ENCODE results near the gene PRKAG2.

PRKAG2 gene

DNA sequence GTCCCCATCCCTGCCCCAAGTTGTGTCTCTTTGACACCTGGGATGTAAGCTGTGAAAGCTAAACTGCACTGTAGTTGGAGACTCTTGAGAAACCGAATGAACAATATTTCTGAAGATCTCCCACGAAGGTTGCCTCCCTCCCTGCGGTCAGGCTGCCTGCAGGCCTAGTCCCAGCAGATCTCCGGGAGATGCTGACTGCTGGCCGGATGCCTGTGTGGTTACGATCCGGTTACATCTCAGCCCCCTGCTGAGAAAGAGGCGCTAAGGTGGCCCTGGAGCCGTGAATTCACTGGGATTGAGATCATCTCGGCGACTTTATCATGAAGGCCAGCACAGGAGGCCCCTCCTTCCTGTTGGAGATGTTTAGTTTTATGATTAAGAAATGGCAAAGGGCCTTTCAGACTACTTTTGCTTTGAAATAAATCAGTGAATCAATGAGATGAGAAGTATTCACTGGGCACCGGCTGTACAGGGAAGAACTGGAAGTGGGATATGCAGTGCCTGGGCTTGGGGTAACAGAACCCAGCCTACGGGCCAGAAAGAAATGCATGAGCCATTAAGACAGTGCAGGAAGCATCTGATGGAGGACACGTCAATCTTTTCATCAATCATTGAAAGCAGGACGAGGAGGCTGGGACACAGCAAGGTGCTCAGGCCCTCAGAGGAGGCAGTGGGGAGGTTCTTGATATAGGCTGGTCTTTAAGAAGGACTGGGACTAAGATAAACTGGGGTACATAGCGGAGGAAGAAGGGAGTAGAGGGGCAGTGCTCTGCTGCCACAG lies 177.6 kb downstream of the PRKAG2 start:
- Histone ChIP-seq H3K18ac (ENCODE audit: low read length) (no peak overlapping the region), H4K91ac (ENCODE audit: low read depth, low read length) (no peak overlapping the region), H3K9ac (ENCODE audit: low read length) (no peak overlapping the region), H2AFZ (ENCODE audit: insufficient read depth, low read length, poor library complexity) (no peak overlapping the region), H3K4ac (ENCODE audit: low read depth, low read length) (no peak overlapping the region), H2BK5ac (ENCODE audit: low read depth, low read length, poor library complexity) (no peak overlapping the region), H4K8ac (ENCODE audit: low read depth, low read length) (no peak overlapping the region), H2BK120ac (ENCODE audit: insufficient read depth, low read length, poor library complexity) (no peak overlapping the region), H3K4me3 (ENCODE audit: low read depth, low read length) (no peak overlapping the region), H4K12ac (ENCODE audit: low read depth, low read length) (no peak overlapping the region), H3K79me2 (ENCODE audit: control insufficient read depth, insufficient read depth, low read length, poor library complexity) (no peaks in the 10 kb centered on the region), H3K27ac (ENCODE audit: low read depth, low read length) (no peak overlapping the region), H3K23ac (ENCODE audit: low read length) (no peak overlapping the region), H3K14ac (ENCODE audit: low read length) (no peak overlapping the region), H2BK12ac (ENCODE audit: low read length) (no peak overlapping the region), H3K9me3 (ENCODE audit: insufficient read depth, low read depth, low read length) (peaks cover 6% of the 10 kb centered on the region), H3K36me3 (ENCODE audit: control insufficient read depth in 1 of 2, insufficient read depth in 2 of 2, low read length in 2 of 2) (no peaks in the 10 kb centered on the region), H3K4me1 (ENCODE audit: control insufficient read depth in 1 of 2, insufficient read depth in 2 of 2, low read length in 2 of 2) (peaks cover 11 to 20% of the 10 kb centered on the region in 2 experiments), H3K4me2 (ENCODE audit: low read length) (no peak overlapping the region), H2AK5ac (ENCODE audit: low read length) (no peak overlapping the region), H3K79me1 (ENCODE audit: low read length) (peaks cover 13% of the 10 kb centered on the region), H3K27me3 (ENCODE audit: insufficient read depth, low read length) (no peaks in the 10 kb centered on the region)
- WGBS (ENCODE audit: extremely low coverage, insufficient coverage, insufficient read length), result no CpG with 5 or more reads among the region's 16 CpGs
- peak; percentile 96 to 97 for DNase-seq

DNA sequence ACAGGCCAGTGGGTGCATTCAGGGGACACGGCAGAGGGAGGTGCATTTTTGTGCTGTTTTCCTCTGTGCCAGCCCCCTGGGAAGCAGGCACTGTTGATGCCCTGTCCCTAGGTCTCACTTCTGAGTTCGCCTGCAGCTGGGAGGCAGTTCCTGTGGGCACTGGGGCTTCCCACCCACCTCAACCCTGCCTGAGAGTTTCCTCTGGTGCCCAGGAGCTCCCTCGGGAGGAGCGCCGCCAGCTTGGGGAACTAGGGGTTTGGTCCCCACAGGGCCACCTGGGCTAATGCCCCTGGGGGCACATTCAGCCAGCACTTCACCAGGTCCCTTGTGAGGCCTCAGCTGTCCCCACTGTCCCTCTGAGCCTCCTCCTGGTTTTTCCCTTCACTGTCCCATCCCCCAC lies 179.0 kb downstream of the PRKAG2 start:
- DNase-seq, result no peak
- H3K4me1 ChIP-seq (ENCODE audit: control insufficient read depth in 1 of 2, insufficient read depth in 2 of 2, low read length in 2 of 2), result peaks cover 11 to 20% of the 10 kb centered on the region in 2 experiments
- H3K9ac ChIP-seq (ENCODE audit: low read length), result no peak overlapping the region
- H2BK120ac ChIP-seq (ENCODE audit: insufficient read depth, low read length, poor library complexity), result no peak overlapping the region
- peak overlapping the region; percentile 27 for H2AK5ac ChIP-seq (ENCODE audit: low read length)
- no peak overlapping the region for H4K8ac ChIP-seq (ENCODE audit: low read depth, low read length)
- no peaks in the 10 kb centered on the region for H3K36me3 ChIP-seq (ENCODE audit: control insufficient read depth in 1 of 2, insufficient read depth in 2 of 2, low read length in 2 of 2)
- no peak overlapping the region for H3K18ac ChIP-seq (ENCODE audit: low read length)
- H4K12ac ChIP-seq (ENCODE audit: low read depth, low read length), result no peak overlapping the region
- no peak overlapping the region for H2AFZ ChIP-seq (ENCODE audit: insufficient read depth, low read length, poor library complexity)
- no peaks in the 10 kb centered on the region for H3K79me2 ChIP-seq (ENCODE audit: control insufficient read depth, insufficient read depth, low read length, poor library complexity)
- H3K4me3 ChIP-seq (ENCODE audit: low read depth, low read length), result no peak overlapping the region
- H3K14ac ChIP-seq (ENCODE audit: low read length), result no peak overlapping the region
- H3K4me2 ChIP-seq (ENCODE audit: low read length), result no peak overlapping the region
- no peaks in the 10 kb centered on the region for H3K27me3 ChIP-seq (ENCODE audit: insufficient read depth, low read length)
- peaks cover 6% of the 10 kb centered on the region for H3K9me3 ChIP-seq (ENCODE audit: insufficient read depth, low read depth, low read length)
- no peak overlapping the region for H2BK5ac ChIP-seq (ENCODE audit: low read depth, low read length, poor library complexity)
- no peak overlapping the region for H4K91ac ChIP-seq (ENCODE audit: low read depth, low read length)
- WGBS (ENCODE audit: extremely low coverage, insufficient coverage, insufficient read length), result no CpG with 5 or more reads among the region's 5 CpGs
- no peak overlapping the region for H3K23ac ChIP-seq (ENCODE audit: low read length)
- peaks cover 14% of the 10 kb centered on the region for H3K79me1 ChIP-seq (ENCODE audit: low read length)
- H2BK12ac ChIP-seq (ENCODE audit: low read length), result peak overlapping the region; percentile 8
- H3K4ac ChIP-seq (ENCODE audit: low read depth, low read length), result no peak overlapping the region
- H3K27ac ChIP-seq (ENCODE audit: low read depth, low read length), result no peak overlapping the region

GRCh38 chr7:151697515-151697895 lies 179.4 kb downstream of the PRKAG2 start:
- H3K9me3 ChIP-seq (ENCODE audit: insufficient read depth, low read depth, low read length), result peaks cover 6% of the 10 kb centered on the region
- H3K9ac ChIP-seq (ENCODE audit: low read length), result no peak overlapping the region
- H3K23ac ChIP-seq (ENCODE audit: low read length), result no peak overlapping the region
- peak overlapping the region; percentile 25 for H3K4me3 ChIP-seq (ENCODE audit: low read depth, low read length)
- no peak overlapping the region for H2BK120ac ChIP-seq (ENCODE audit: insufficient read depth, low read length, poor library complexity)
- H3K18ac ChIP-seq (ENCODE audit: low read length), result no peak overlapping the region
- DNase-seq, result no peak
- no peak overlapping the region for H3K27ac ChIP-seq (ENCODE audit: low read depth, low read length)
- no peak overlapping the region for H3K4me2 ChIP-seq (ENCODE audit: low read length)
- no peak overlapping the region for H4K8ac ChIP-seq (ENCODE audit: low read depth, low read length)
- H2BK5ac ChIP-seq (ENCODE audit: low read depth, low read length, poor library complexity), result no peak overlapping the region
- H3K27me3 ChIP-seq (ENCODE audit: insufficient read depth, low read length), result no peaks in the 10 kb centered on the region
- H2BK12ac ChIP-seq (ENCODE audit: low read length), result peak overlapping the region; percentile 8
- H4K91ac ChIP-seq (ENCODE audit: low read depth, low read length), result no peak overlapping the region
- H4K12ac ChIP-seq (ENCODE audit: low read depth, low read length), result no peak overlapping the region
- no peak overlapping the region for H2AFZ ChIP-seq (ENCODE audit: insufficient read depth, low read length, poor library complexity)
- no peak overlapping the region for H3K4ac ChIP-seq (ENCODE audit: low read depth, low read length)
- no peak overlapping the region for H3K14ac ChIP-seq (ENCODE audit: low read length)
- peaks cover 13 to 25% of the 10 kb centered on the region in 2 experiments for H3K4me1 ChIP-seq (ENCODE audit: control insufficient read depth in 1 of 2, insufficient read depth in 2 of 2, low read length in 2 of 2)
- H2AK5ac ChIP-seq (ENCODE audit: low read length), result peak overlapping the region; percentile 27
- no peaks in the 10 kb centered on the region for H3K36me3 ChIP-seq (ENCODE audit: control insufficient read depth in 1 of 2, insufficient read depth in 2 of 2, low read length in 2 of 2)
- no CpG with 5 or more reads among the region's 10 CpGs for WGBS (ENCODE audit: extremely low coverage, insufficient coverage, insufficient read length)
- no peaks in the 10 kb centered on the region for H3K79me2 ChIP-seq (ENCODE audit: control insufficient read depth, insufficient read depth, low read length, poor library complexity)
- peaks cover 14% of the 10 kb centered on the region for H3K79me1 ChIP-seq (ENCODE audit: low read length)

DNA sequence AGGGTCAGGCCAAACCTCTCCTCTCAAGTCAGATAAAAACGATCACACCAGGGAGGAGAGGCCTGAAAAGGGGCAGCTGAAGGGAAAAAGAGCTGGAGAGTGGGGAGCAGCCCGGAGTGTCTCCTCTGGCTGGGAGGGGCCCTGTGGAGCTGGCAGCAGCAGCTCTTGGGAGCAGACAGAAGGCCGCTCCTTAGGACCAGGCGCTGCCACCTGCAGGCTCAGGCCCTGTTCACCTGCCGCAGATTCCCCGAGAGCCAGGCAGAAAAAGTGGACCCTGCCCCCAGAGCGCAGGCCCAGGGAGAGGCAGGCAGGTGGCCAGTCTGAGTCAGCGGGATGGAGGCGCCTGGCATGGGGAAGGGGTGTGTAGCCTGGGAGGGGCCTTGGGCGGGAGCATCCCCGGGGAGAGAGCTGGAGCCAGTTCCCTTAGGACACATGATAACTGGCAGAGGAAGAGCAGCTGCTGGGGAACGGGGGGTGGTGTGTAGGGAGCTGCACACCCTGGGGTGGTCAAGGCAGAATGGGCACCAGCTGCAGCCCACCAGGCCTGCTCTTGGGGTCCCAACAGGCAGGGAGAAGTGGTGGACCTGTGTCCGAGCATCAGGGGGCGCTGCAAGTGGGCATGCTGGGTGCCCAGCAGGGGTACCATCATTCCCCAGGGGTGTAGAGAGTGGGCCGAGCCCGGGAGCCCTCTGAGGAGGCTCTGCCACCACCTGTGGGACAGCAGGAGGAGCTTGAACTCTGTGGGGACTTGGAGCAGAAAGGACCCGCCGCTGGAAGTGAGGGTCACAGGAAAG lies 180.0 kb downstream of the PRKAG2 start:
- Histone ChIP-seq H3K18ac (ENCODE audit: low read length) (no peak overlapping the region), H4K91ac (ENCODE audit: low read depth, low read length) (peak overlapping the region; percentile 17), H2BK5ac (ENCODE audit: low read depth, low read length, poor library complexity) (no peak overlapping the region), H3K79me2 (ENCODE audit: control insufficient read depth, insufficient read depth, low read length, poor library complexity) (no peaks in the 10 kb centered on the region), H3K4ac (ENCODE audit: low read depth, low read length) (no peak overlapping the region), H3K9ac (ENCODE audit: low read length) (no peak overlapping the region), H2BK120ac (ENCODE audit: insufficient read depth, low read length, poor library complexity) (no peak overlapping the region), H4K8ac (ENCODE audit: low read depth, low read length) (no peak overlapping the region), H4K12ac (ENCODE audit: low read depth, low read length) (no peak overlapping the region), H3K14ac (ENCODE audit: low read length) (no peak overlapping the region), H3K4me3 (ENCODE audit: low read depth, low read length) (no peak overlapping the region), H3K27ac (ENCODE audit: low read depth, low read length) (no peak overlapping the region), H3K4me2 (ENCODE audit: low read length) (no peak overlapping the region), H3K79me1 (ENCODE audit: low read length) (peaks cover 14% of the 10 kb centered on the region), H3K27me3 (ENCODE audit: insufficient read depth, low read length) (no peaks in the 10 kb centered on the region), H2AFZ (ENCODE audit: insufficient read depth, low read length, poor library complexity) (no peak overlapping the region), H3K23ac (ENCODE audit: low read length) (no peak overlapping the region), H2AK5ac (ENCODE audit: low read length) (peak overlapping the region; percentile 4), H2BK12ac (ENCODE audit: low read length) (peak overlapping the region; percentile 26), H3K9me3 (ENCODE audit: insufficient read depth, low read depth, low read length) (peaks cover 6% of the 10 kb centered on the region), H3K36me3 (ENCODE audit: control insufficient read depth in 1 of 2, insufficient read depth in 2 of 2, low read length in 2 of 2) (no peaks in the 10 kb centered on the region), H3K4me1 (ENCODE audit: control insufficient read depth in 1 of 2, insufficient read depth in 2 of 2, low read length in 2 of 2) (peaks cover 13 to 25% of the 10 kb centered on the region in 2 experiments)
- peak; percentile 75 to 77 for DNase-seq
- no CpG with 5 or more reads among the region's 18 CpGs for WGBS (ENCODE audit: extremely low coverage, insufficient coverage, insufficient read length)

Measured in trophoblast cell (in vitro differentiated cells and primary cell).